ENCODE data around the gene RNF8.

GRCh38 chr6:37365791-37366190 is 12.0 kb downstream of the RNF8 start:
- TF ChIP-seq CTCF (IDR thresholded peaks at IDR 0.05) = peak in 1 of 4 experiments; percentile 6
- no peak for TF ChIP-seq POLR2A (IDR thresholded peaks at IDR 0.05)
